H9 (cell line): Measurements from ENCODE around the gene METTL2A. TPM values are rescaled to one million over a fixed set of nuclear protein-coding genes. Genes with fewer than 3 reads are reported as not detected.
"Not testable (repeated sequence)": the region's sequence is repeated elsewhere in the genome, so short reads cannot be mapped to it uniquely, and the experiment has no call there.

Source experiments
- DNase-seq: peaks from one replicate; pipeline ENCODE4 v3.0.0-alpha.2; 2017
- H2AFZ ChIP-seq: one replicate; pipeline ENCODE4 v1.6.1; 2013; ENCODE audit warnings: mild to moderate bottlenecking, low read length, control low read depth, moderate library complexity
- H2AK5ac ChIP-seq: 2 replicates; pipeline ENCODE4 v1.6.1; 2013; ENCODE audit warnings: low read length, control low read depth, mixed read lengths; ENCODE audit not compliant: insufficient read length
- H2BK120ac ChIP-seq: one replicate; pipeline ENCODE4 v1.6.1; 2013; ENCODE audit warnings: low read depth, mild to moderate bottlenecking, low read length, control low read depth, inconsistent platforms; ENCODE audit not compliant: poor library complexity, severe bottlenecking
- H2BK12ac ChIP-seq: 2 replicates; pipeline ENCODE4 v1.6.1; 2013; ENCODE audit warnings: low read length, control low read depth, mixed read lengths, low read depth; ENCODE audit not compliant: insufficient read length
- H2BK15ac ChIP-seq: 2 replicates; pipeline ENCODE4 v1.6.1; 2013; ENCODE audit warnings: low read depth, low read length, control low read depth
- H2BK20ac ChIP-seq: one replicate; pipeline ENCODE4 v1.6.1; 2013; ENCODE audit warnings: low read depth, mild to moderate bottlenecking, low read length, control low read depth, inconsistent platforms; ENCODE audit not compliant: poor library complexity, severe bottlenecking
- H2BK5ac ChIP-seq: 2 replicates; pipeline ENCODE4 v1.6.1; 2013; ENCODE audit warnings: low read length, control low read depth, mixed read lengths; ENCODE audit not compliant: insufficient read length
- H3K14ac ChIP-seq: 2 replicates; pipeline ENCODE4 v1.6.1; 2013; ENCODE audit warnings: low read length, control low read depth; ENCODE audit not compliant: insufficient read depth
- H3K18ac ChIP-seq: 2 replicates; pipeline ENCODE4 v1.6.1; 2013; ENCODE audit warnings: low read depth, mild to moderate bottlenecking, mixed read lengths, low read length, control low read depth; ENCODE audit not compliant: insufficient read length
- H3K23ac ChIP-seq: 2 replicates; pipeline ENCODE4 v1.6.1; 2013; ENCODE audit warnings: low read length, control low read depth, mixed read lengths, low read depth; ENCODE audit not compliant: insufficient read length
- H3K23me2 ChIP-seq: 2 replicates; pipeline ENCODE4 v1.6.1; 2013; ENCODE audit warnings: low read depth, mild to moderate bottlenecking, mixed read lengths, low read length, control low read depth; ENCODE audit not compliant: insufficient read length, poor library complexity, severe bottlenecking
- H3K27ac ChIP-seq: 2 replicates; pipeline ENCODE4 v1.5.1; 2013; ENCODE audit warnings: low read length, control low read depth, mixed read lengths, low read depth; ENCODE audit not compliant: insufficient read length
- H3K27me3 ChIP-seq: 2 replicates; pipeline ENCODE4 v1.6.1; 2013; ENCODE audit warnings: low read length, control low read depth, inconsistent platforms; ENCODE audit not compliant: insufficient read depth
- H3K4ac ChIP-seq: 2 replicates; pipeline ENCODE4 v1.6.1; 2013; ENCODE audit warnings: low read depth, mild to moderate bottlenecking, control low read depth, inconsistent platforms, low read length, moderate library complexity
- H3K4me1 ChIP-seq: 2 replicates; pipeline ENCODE4 v1.6.1; 2013; ENCODE audit warnings: low read length, control low read depth, inconsistent platforms; ENCODE audit not compliant: insufficient read depth
- H3K4me2 ChIP-seq: 2 replicates; pipeline ENCODE4 v1.6.1; 2013; ENCODE audit warnings: low read length, control low read depth, mixed read lengths; ENCODE audit not compliant: insufficient read length, insufficient read depth
- H3K56ac ChIP-seq: 2 replicates; pipeline ENCODE4 v1.6.1; 2013; ENCODE audit warnings: low read depth, mild to moderate bottlenecking, mixed read lengths, low read length, control low read depth; ENCODE audit not compliant: insufficient read length
- H3K79me1 ChIP-seq: 2 replicates; pipeline ENCODE4 v1.6.1; 2013; ENCODE audit warnings: low read depth, mild to moderate bottlenecking, moderate library complexity, low read length, control low read depth, inconsistent platforms; ENCODE audit not compliant: insufficient read depth, poor library complexity, severe bottlenecking
- H3K79me2 ChIP-seq: 2 replicates; pipeline ENCODE4 v1.6.1; 2013; ENCODE audit warnings: low read length, control low read depth, inconsistent platforms; ENCODE audit not compliant: insufficient read depth
- H3K9ac ChIP-seq: 2 replicates; pipeline ENCODE4 v1.6.1; 2013; ENCODE audit warnings: low read length, control low read depth, mixed read lengths; ENCODE audit not compliant: insufficient read length; ENCODE audit errors: extremely low read depth
- H3K9me3 ChIP-seq: one replicate; pipeline ENCODE4 v1.6.1; 2013; ENCODE audit warnings: low read depth, low read length, inconsistent platforms; ENCODE audit not compliant: control insufficient read depth
- H3T11ph ChIP-seq: one replicate; pipeline ENCODE4 v1.6.1; 2013; ENCODE audit warnings: mild to moderate bottlenecking, low read length, control low read depth, inconsistent platforms
- H4K20me1 ChIP-seq: one replicate; pipeline ENCODE4 v1.6.1; 2013; ENCODE audit not compliant: control insufficient read depth, insufficient read length, insufficient read depth
- H4K5ac ChIP-seq: 2 replicates; pipeline ENCODE4 v1.6.1; 2013; ENCODE audit warnings: low read depth, mild to moderate bottlenecking, mixed read lengths, low read length, control low read depth; ENCODE audit not compliant: insufficient read length
- H4K8ac ChIP-seq: replicated peaks from 2 replicates; pipeline ENCODE4 v1.6.1; 2013; ENCODE audit warnings: low read length, control low read depth, mixed read lengths, low read depth; ENCODE audit not compliant: insufficient read length
- H4K91ac ChIP-seq: 2 replicates; pipeline ENCODE4 v1.6.1; 2013; ENCODE audit warnings: low read depth, mild to moderate bottlenecking, moderate library complexity, mixed read lengths, low read length, control low read depth; ENCODE audit not compliant: insufficient read length
- H3K27ac Mint-ChIP-seq, 3 experiments: 2 replicates in 2 of 3; 3 replicates in 1 of 3; pipeline ENCODE4 v1.8.0; 2020 to 2021; ENCODE audit warnings: mixed read lengths in 3 of 3, mild to moderate bottlenecking in 1 of 3, moderate library complexity in 1 of 3
- H3K27me3 Mint-ChIP-seq: 2 replicates; pipeline ENCODE4 v1.8.0; 2021; ENCODE audit warnings: low read depth, mild to moderate bottlenecking, moderate library complexity, mixed read lengths
- H3K36me3 Mint-ChIP-seq, 3 experiments: 2 replicates in 2 of 3; 3 replicates in 1 of 3; pipeline ENCODE4 v1.8.0; 2020 to 2021; ENCODE audit warnings: low read depth in 3 of 3, mixed read lengths in 3 of 3; ENCODE audit not compliant: insufficient read depth in 1 of 3
- H3K4me1 Mint-ChIP-seq, 2 experiments: 2 replicates each; pipeline ENCODE4 v1.8.0; 2020; ENCODE audit warnings: mixed read lengths in 2 of 2
- H3K4me3 Mint-ChIP-seq, 2 experiments: 2 replicates in 1 of 2; 3 replicates in 1 of 2; pipeline ENCODE4 v1.8.0; 2020 to 2021; ENCODE audit warnings: mild to moderate bottlenecking in 2 of 2, mixed read lengths in 2 of 2, moderate library complexity in 1 of 2
- H3K9me3 Mint-ChIP-seq, 2 experiments: 2 replicates in 1 of 2; 3 replicates in 1 of 2; pipeline ENCODE4 v1.8.0; 2020; ENCODE audit warnings: mild to moderate bottlenecking in 2 of 2, mixed read lengths in 2 of 2, moderate library complexity in 1 of 2
- WGBS: extraction: QIAGEN DNeasy Blood & Tissue Kit; methylation state at CpG from one replicate; pipeline ENCODE4 v1.1.7; 2013; ENCODE audit warnings: missing lambda C conversion rate, low lambda C conversion rate, mixed read lengths; ENCODE audit not compliant: insufficient read length; ENCODE audit errors: extremely low coverage; 5-methylcytosine and 5-hydroxymethylcytosine counted together
- total RNA-seq: library from RNA; stranded (reverse); gene quantifications from 2 replicates; pipeline ENCODE4 v1.2.1, GENCODE V29; 2021

METTL2A gene
- total RNA-seq, 1 experiment from 2014 or later = 39.3 TPM

- not testable (repeated sequence) for H3K36me3 Mint-ChIP-seq, H3K4me3 Mint-ChIP-seq, H3K27ac ChIP-seq, H3K14ac ChIP-seq, H3T11ph ChIP-seq, H3K4me1 ChIP-seq, H4K8ac ChIP-seq, H2BK20ac ChIP-seq, H2AK5ac ChIP-seq, H3K23me2 ChIP-seq, H2AFZ ChIP-seq, H3K79me2 ChIP-seq, H3K27me3 Mint-ChIP-seq, H2BK120ac ChIP-seq, H3K79me1 ChIP-seq, H2BK15ac ChIP-seq, H3K18ac ChIP-seq, H3K23ac ChIP-seq, H3K56ac ChIP-seq, H2BK5ac ChIP-seq, H3K27me3 ChIP-seq, H3K9me3 Mint-ChIP-seq, H3K9me3 ChIP-seq, H3K9ac ChIP-seq, H4K20me1 ChIP-seq, H4K5ac ChIP-seq, H3K4ac ChIP-seq, H3K4me2 ChIP-seq, H4K91ac ChIP-seq, DNase-seq, H2BK12ac ChIP-seq
- WGBS = no CpG with 5 or more reads among the region's 3 CpGs
- H3K27ac Mint-ChIP-seq = peak overlapping the region in 1 of 3 experiments; percentile 53; a peak in 1 of 7 replicates
- H3K4me1 Mint-ChIP-seq = peaks cover 16 to 24% of the 10 kb centered on the region in 2 experiments
These were observed 40.7 kb downstream of the METTL2A start for GRCh38 chr17:62464422-62464821.

DNA sequence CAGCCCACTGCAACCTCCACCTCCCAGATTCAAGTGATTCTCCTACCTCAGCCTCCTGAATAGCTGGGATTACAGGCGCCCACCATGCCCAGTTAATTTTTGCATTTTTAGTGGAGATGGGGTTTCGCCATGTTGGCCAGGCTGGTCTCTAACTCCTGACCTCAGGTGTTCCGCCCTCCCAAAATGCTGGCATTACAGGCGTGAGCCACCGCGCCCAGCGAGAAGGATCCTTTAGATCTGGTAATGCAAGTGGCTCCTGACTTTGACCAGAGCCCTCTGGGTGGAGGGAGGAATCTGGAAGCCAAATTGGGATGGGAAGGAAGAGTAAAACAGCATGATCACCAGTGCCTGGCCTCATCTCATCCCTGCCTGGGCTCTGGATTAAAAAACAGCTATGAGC is 41.6 kb downstream of the METTL2A start:
- H3K79me2 ChIP-seq, H2BK120ac ChIP-seq, H3K79me1 ChIP-seq, H3K36me3 Mint-ChIP-seq, H4K91ac ChIP-seq, H3K9ac ChIP-seq, H2AFZ ChIP-seq, H2BK12ac ChIP-seq, H3K27ac ChIP-seq, H4K8ac ChIP-seq, H3K56ac ChIP-seq, H4K20me1 ChIP-seq, H2AK5ac ChIP-seq, H3K27me3 Mint-ChIP-seq, H3K4me2 ChIP-seq, H3T11ph ChIP-seq, H2BK5ac ChIP-seq, H3K27me3 ChIP-seq, H3K18ac ChIP-seq, H3K4me1 ChIP-seq, DNase-seq, H3K4ac ChIP-seq, H2BK15ac ChIP-seq, H3K27ac Mint-ChIP-seq, H3K23ac ChIP-seq, H3K14ac ChIP-seq, H3K9me3 Mint-ChIP-seq, H3K23me2 ChIP-seq, H3K4me3 Mint-ChIP-seq, H3K9me3 ChIP-seq, H2BK20ac ChIP-seq, H4K5ac ChIP-seq: not testable (repeated sequence)
- no CpG with 5 or more reads among the region's 7 CpGs for WGBS
- H3K4me1 Mint-ChIP-seq = peaks cover 16 to 24% of the 10 kb centered on the region in 2 experiments
